ENCODE data around the gene CNOT3. TPM values are rescaled to one million over a fixed set of nuclear protein-coding genes. Genes with fewer than 3 reads are reported as not detected.
A peak's percentile ranks its signal among the peaks of the same experiment; 100 is the strongest.
"Not testable (repeated sequence)": the region's sequence is repeated elsewhere in the genome, so short reads cannot be mapped to it uniquely, and the experiment has no call there.

CNOT3 gene
- total and polyA plus RNA-seq, 3 experiments from 2014 or later: 14.8 to 81.7 (median 75.1) TPM

DNA sequence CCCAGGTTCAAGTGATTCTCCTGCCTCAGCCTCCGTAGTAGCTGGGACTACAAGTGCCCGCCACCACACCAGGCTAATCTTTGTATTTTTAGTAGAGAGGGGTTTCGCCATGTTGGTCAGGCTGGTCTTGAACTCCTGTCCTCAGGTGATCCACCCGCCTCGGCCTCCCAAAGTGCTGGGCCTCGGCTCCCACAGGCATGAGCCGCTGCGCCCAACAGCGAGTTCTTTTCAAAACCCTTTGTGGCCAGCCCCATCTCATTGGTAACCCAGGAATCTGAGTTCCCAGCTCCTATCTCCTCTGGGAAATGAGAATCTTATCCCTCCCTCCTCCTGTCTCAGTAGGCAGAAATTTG is 37.7 kb upstream of the CNOT3 start:
- H3K36me3 ChIP-seq (ENCODE audit: insufficient read depth, low read length); CTCF ChIA-PET; H3K27me3 Mint-ChIP-seq; H3K4me3 ChIP-seq (ENCODE audit: low read length); H3K27me3 ChIP-seq (ENCODE audit: insufficient read depth, low read length, poor library complexity, severe bottlenecking); H3K36me3 Mint-ChIP-seq; POLR2A ChIA-PET; H3K9me3 ChIP-seq (ENCODE audit: low read length); DNase-seq; H3K4me3 Mint-ChIP-seq; H3K27ac ChIP-seq (ENCODE audit: low read depth, low read length); H3K9me3 Mint-ChIP-seq: not testable (repeated sequence)
- H3K4me1 ChIP-seq (ENCODE audit: insufficient read depth, low read length): peaks cover 23% of the 10 kb centered on the region
- Mint-ChIP-seq H3K27ac (peak overlapping the region in 1 of 8 donors; percentile 4), H3K4me1 (peaks cover 22 to 39% (median 37%) of the 10 kb centered on the region in 3 donors)

DNA sequence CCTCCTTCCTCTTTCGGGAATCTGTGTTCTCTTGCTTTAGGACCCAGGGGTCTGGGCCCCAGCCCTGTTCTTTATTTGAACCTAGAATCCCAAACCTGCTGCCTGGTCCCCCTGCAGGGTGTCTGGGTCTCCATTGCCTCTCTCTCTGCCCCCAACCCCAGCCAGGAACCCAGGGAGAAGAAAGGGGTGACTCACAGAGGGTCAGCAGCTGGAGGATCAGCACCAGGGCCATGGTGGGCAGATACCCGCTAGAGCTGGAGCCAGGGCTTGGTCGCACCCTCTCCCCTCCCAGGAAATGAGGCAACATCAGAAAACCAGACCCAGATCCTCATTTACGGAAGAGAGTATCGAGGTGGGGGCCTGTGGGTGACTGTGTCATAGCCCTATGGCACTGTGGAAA is 37.0 kb upstream of the CNOT3 start, which contains the start of gene OSCAR:
Gene OSCAR (minus strand): TSS at position 243 of the 400 bp plus-strand sequence. CDS start 11 bp downstream, at position 232.
- Mint-ChIP-seq H3K4me3 (peak within 1 kb of the TSS in 5 of 7 donors; percentile 2 to 90 (median 57)), H3K27me3 (peaks cover 0 to 2% of the 10 kb centered on the region in 2 donors), H3K9me3 (peaks cover 0 to 2% (median 0%) of the 10 kb centered on the region in 5 donors), H3K4me1 (peaks cover 22 to 44% (median 38%) of the 10 kb centered on the region in 3 donors), H3K27ac (peak within 1 kb of the TSS in 7 of 8 donors; percentile 47 to 82 (median 73)), H3K36me3 (peaks cover 0 to 15% (median 0%) of the 10 kb centered on the region in 3 donors)
- ChIA-PET CTCF (no interaction called here), POLR2A (no interaction called here)
- Histone ChIP-seq H3K36me3 (ENCODE audit: insufficient read depth, low read length) (no peaks in the 10 kb centered on the region), H3K4me1 (ENCODE audit: insufficient read depth, low read length) (peaks cover 23% of the 10 kb centered on the region), H3K9me3 (ENCODE audit: low read length) (no peaks in the 10 kb centered on the region), H3K27me3 (ENCODE audit: insufficient read depth, low read length, poor library complexity, severe bottlenecking) (no peaks in the 10 kb centered on the region), H3K27ac (ENCODE audit: low read depth, low read length) (no peak within 1 kb of the TSS), H3K4me3 (ENCODE audit: low read length) (no peak within 1 kb of the TSS)
- no peak for DNase-seq

DNA sequence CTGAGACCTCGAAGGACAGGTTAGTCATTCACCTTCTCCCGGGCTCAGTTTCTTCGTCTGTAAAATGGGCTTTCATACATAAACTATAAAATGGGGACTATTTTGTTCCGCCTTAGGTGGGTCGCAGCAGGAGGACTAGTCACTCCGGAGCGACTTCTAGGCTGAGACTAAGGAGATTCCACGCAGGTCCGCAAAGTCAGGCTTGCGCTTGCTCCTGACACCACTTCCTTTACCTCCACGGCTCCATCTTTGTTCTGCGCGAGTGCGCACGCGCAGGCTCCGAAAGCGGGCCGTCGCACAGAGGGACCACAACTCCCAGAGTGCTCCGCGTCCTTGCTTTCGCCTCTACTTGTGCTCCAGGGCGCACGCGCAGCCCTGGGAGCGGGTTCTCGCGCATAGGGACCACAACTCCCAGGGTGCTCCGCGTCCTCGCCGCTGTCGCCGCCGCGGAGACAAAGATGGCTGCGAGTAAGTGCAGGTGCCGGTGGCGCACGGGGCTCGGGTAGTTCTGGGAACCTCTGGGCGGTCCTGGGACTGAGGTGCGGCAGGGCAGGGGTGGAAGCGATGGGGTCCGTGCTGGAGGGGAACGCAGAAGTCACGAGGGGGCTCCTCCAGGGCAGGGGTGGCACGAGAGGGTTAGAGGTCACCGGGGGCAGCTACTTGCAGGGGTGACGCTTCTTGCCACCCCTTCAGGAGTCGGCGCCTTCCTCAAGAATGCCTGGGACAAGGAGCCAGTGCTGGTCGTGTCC is 35.0 kb upstream of the CNOT3 start, which contains the start of gene NDUFA3:
Gene NDUFA3 (plus strand): TSS at position 435 of the 749 bp plus-strand sequence. CDS start 24 bp downstream, at position 459.
- peak within 1 kb of the TSS; percentile 76 for H3K27ac ChIP-seq (ENCODE audit: low read depth, low read length)
- Mint-ChIP-seq H3K27ac (peak within 1 kb of the TSS; percentile 65 to 99 (median 97)), H3K27me3 (no peaks in the 10 kb centered on the region), H3K4me3 (peak within 1 kb of the TSS; percentile 86 to 100 (median 98)), H3K36me3 (peaks cover 0 to 34% (median 0%) of the 10 kb centered on the region in 3 donors), H3K4me1 (peaks cover 21 to 37% (median 30%) of the 10 kb centered on the region in 3 donors), H3K9me3 (no peaks in the 10 kb centered on the region)
- ChIA-PET CTCF (no interaction called here), POLR2A (interaction anchor here (0.5 to 2.8 kb wide), 5 partner anchors 12 to 1177 kb away, joined by 3 to 19 read pairs (median 5); partner anchors contain the start of genes LENG8, MBOAT7, PRPF31 and TFPT)
- peaks cover 6% of the 10 kb centered on the region for H3K36me3 ChIP-seq (ENCODE audit: insufficient read depth, low read length)
- no peaks in the 10 kb centered on the region for H3K27me3 ChIP-seq (ENCODE audit: insufficient read depth, low read length, poor library complexity, severe bottlenecking)
- peaks cover 11% of the 10 kb centered on the region for H3K4me1 ChIP-seq (ENCODE audit: insufficient read depth, low read length)
- peak within 1 kb of the TSS; percentile 91 for H3K4me3 ChIP-seq (ENCODE audit: low read length)
- H3K9me3 ChIP-seq (ENCODE audit: low read length): no peaks in the 10 kb centered on the region
- peak; percentile 96 to 100 (median 97) for DNase-seq

DNA sequence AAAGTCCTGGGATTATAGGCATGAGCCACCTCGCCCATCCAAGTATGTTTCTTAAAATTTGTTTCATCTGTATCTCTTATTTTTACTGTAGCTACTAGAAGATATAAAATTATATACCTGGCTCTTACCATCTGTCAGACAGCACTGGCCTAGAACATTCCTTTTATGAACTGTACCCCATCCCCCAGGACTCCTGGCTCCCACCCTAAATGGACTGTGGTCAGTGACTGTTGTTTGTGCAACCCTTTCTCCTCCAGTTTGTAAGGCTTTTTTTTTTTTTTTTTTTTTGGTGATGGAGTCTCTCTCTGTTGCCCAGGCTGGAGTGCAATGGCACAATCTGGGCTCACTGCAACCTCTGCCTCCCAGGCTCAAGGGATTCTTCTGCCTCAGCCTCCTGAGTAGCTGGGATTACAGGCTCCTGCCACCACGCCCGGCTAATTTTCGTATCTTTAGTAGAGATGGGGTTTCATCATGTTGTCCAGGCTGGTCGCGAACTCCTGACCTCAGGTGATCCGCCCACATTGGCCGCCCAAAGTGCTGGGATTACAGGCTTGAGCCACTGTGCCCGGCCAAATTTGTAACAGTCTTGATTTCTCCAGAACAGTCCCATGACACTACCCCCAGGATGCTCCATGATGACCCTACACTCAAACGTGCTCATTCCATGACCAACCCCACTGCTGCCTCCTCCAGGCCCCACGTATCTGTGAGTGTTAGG is 32.4 kb upstream of the CNOT3 start:
- Mint-ChIP-seq H3K27ac (peak overlapping the region in 1 of 8 donors; percentile 75), H3K4me3 (peak overlapping the region in 6 of 7 donors; percentile 23 to 86 (median 39)), H3K9me3 (no peaks in the 10 kb centered on the region), H3K27me3 (no peaks in the 10 kb centered on the region), H3K36me3 (peaks cover 0 to 57% (median 0%) of the 10 kb centered on the region in 3 donors), H3K4me1 (peaks cover 22 to 37% (median 30%) of the 10 kb centered on the region in 3 donors)
- Histone ChIP-seq H3K4me1 (ENCODE audit: insufficient read depth, low read length) (peaks cover 11% of the 10 kb centered on the region), H3K36me3 (ENCODE audit: insufficient read depth, low read length) (peaks cover 12% of the 10 kb centered on the region), H3K4me3 (ENCODE audit: low read length) (no peak overlapping the region), H3K9me3 (ENCODE audit: low read length) (no peaks in the 10 kb centered on the region), H3K27ac (ENCODE audit: low read depth, low read length) (no peak overlapping the region), H3K27me3 (ENCODE audit: insufficient read depth, low read length, poor library complexity, severe bottlenecking) (no peaks in the 10 kb centered on the region)
- DNase-seq: no peak
- ChIA-PET CTCF (no interaction called here), POLR2A (interaction anchor here (1.0 kb wide), 1 partner anchor 10 kb away, joined by 4 read pairs; the partner anchor contains the start of genes PRPF31 and TFPT)

DNA sequence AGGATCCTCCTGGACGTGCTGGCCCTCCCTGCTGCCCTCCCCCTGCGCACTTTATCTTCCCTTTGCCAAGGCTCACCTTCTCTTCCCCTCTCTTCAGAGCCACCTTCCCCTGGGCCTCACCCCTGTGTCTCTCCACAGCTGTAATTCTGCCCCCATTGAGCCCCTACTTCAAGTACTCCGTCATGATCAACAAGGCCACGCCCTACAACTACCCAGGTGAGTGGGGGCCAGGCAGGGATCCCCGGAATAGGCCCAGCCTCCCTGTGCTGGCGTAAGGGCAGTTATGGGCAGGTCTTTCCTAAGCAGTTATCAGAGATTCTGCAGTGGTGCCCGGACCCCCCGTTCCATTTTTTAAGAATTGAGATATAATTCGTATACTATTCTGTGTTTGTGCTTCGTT is 31.8 kb upstream of the CNOT3 start:
- Mint-ChIP-seq H3K4me1 (peaks cover 25 to 38% (median 32%) of the 10 kb centered on the region in 3 donors), H3K9me3 (no peaks in the 10 kb centered on the region), H3K27me3 (no peaks in the 10 kb centered on the region), H3K4me3 (peak overlapping the region in 4 of 7 donors; percentile 24 to 86 (median 54)), H3K27ac (no peak overlapping the region), H3K36me3 (peaks cover 0 to 62% (median 0%) of the 10 kb centered on the region in 3 donors)
- Histone ChIP-seq H3K4me3 (ENCODE audit: low read length) (no peak overlapping the region), H3K9me3 (ENCODE audit: low read length) (no peaks in the 10 kb centered on the region), H3K4me1 (ENCODE audit: insufficient read depth, low read length) (peaks cover 11% of the 10 kb centered on the region), H3K27ac (ENCODE audit: low read depth, low read length) (no peak overlapping the region), H3K36me3 (ENCODE audit: insufficient read depth, low read length) (peaks cover 12% of the 10 kb centered on the region), H3K27me3 (ENCODE audit: insufficient read depth, low read length, poor library complexity, severe bottlenecking) (no peaks in the 10 kb centered on the region)
- DNase-seq: no peak
- POLR2A ChIA-PET: no interaction called here
- CTCF ChIA-PET: no interaction called here

DNA sequence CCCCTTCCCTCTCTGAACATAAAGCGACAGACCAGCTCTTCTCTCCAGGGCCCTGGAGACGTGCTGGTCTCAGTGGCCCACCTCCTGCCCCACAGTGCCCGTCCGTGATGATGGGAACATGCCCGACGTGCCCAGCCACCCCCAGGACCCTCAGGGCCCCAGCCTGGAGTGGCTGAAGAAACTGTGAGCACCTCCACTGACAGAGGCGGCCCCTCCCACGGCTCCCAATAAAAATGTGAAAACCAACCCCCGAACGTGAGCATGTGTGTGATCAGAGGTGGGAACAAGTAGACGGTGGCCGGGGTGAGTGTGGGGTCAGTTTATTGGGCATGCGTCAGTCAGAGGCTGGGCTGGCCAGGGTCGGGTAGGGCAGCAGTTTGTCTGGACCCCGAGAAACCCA is 30.8 kb upstream of the CNOT3 start:
- Histone ChIP-seq H3K36me3 (ENCODE audit: insufficient read depth, low read length) (peaks cover 12% of the 10 kb centered on the region), H3K4me3 (ENCODE audit: low read length) (no peak overlapping the region), H3K27ac (ENCODE audit: low read depth, low read length) (no peak overlapping the region), H3K27me3 (ENCODE audit: insufficient read depth, low read length, poor library complexity, severe bottlenecking) (no peaks in the 10 kb centered on the region), H3K4me1 (ENCODE audit: insufficient read depth, low read length) (peaks cover 11% of the 10 kb centered on the region), H3K9me3 (ENCODE audit: low read length) (no peaks in the 10 kb centered on the region)
- Mint-ChIP-seq H3K27me3 (no peaks in the 10 kb centered on the region), H3K9me3 (no peaks in the 10 kb centered on the region), H3K4me1 (peaks cover 23 to 36% (median 29%) of the 10 kb centered on the region in 3 donors), H3K27ac (peak overlapping the region in 1 of 8 donors; percentile 27), H3K36me3 (peaks cover 0 to 65% (median 0%) of the 10 kb centered on the region in 3 donors), H3K4me3 (peak overlapping the region in 1 of 7 donors; percentile 40)
- POLR2A ChIA-PET: no interaction called here
- no peak for DNase-seq
- CTCF ChIA-PET: interaction anchor here (2.5 kb wide), 1 partner anchor 9 kb away, joined by 5 read pairs; the partner anchor contains the start of genes PRPF31 and TFPT

DNA sequence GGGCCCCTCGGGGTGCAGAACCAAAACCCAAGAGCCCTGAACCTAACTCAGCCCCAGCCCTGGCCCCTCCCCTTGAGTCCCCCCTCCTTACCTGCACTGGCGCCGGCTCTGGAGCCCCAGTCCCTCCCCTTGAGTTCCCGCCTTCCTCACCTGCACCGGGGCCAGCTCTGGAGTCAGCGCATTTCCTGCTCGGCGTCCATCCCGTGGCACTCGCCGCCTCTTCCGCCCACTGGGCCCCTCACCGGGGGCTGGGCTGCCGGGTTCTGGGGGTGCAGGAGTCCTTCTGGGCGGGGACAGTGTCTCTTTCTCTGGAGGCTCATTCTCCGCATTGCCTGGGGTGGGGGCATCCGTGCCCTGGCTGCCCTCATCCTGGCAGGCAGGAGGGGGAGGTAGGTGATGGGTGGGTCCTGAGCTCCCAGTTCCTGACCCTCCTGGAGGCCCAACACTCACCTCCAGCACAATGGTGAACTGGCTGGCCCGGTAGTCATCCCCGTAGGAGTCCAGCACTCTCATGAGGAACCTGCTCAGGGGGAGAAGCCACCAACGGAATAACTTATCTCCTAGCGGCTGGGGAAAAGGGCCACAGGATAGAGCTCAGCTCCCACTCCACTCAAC is 29.6 kb upstream of the CNOT3 start:
- CTCF ChIA-PET: interaction anchor here (2.5 kb wide), 1 partner anchor 8 kb away, joined by 5 read pairs; the partner anchor contains the start of genes PRPF31 and TFPT
- no peak overlapping the region for H3K4me3 ChIP-seq (ENCODE audit: low read length)
- H3K27me3 ChIP-seq (ENCODE audit: insufficient read depth, low read length, poor library complexity, severe bottlenecking): no peaks in the 10 kb centered on the region
- peaks cover 12% of the 10 kb centered on the region for H3K36me3 ChIP-seq (ENCODE audit: insufficient read depth, low read length)
- peak in 1 of 5 donors; percentile 35 for DNase-seq
- no peak overlapping the region for H3K27ac ChIP-seq (ENCODE audit: low read depth, low read length)
- no peak overlapping the region for H3K4me3 Mint-ChIP-seq
- POLR2A ChIA-PET: no interaction called here
- H3K4me1 ChIP-seq (ENCODE audit: insufficient read depth, low read length): peaks cover 7% of the 10 kb centered on the region
- H3K36me3 Mint-ChIP-seq: peaks cover 0 to 64% (median 1%) of the 10 kb centered on the region in 3 donors
- no peaks in the 10 kb centered on the region for H3K27me3 Mint-ChIP-seq
- H3K9me3 Mint-ChIP-seq: no peaks in the 10 kb centered on the region
- no peaks in the 10 kb centered on the region for H3K9me3 ChIP-seq (ENCODE audit: low read length)
- peak overlapping the region in 2 of 8 donors; percentile 12 to 93 for H3K27ac Mint-ChIP-seq
- peaks cover 17 to 29% (median 23%) of the 10 kb centered on the region in 3 donors for H3K4me1 Mint-ChIP-seq
